Hindlimb muscle (tissue), 1 donor: ENCODE data around the gene METTL5. TPM values are rescaled to one million over a fixed set of nuclear protein-coding genes. Genes with fewer than 3 reads are reported as not detected.
A peak's percentile ranks its signal among the peaks of the same experiment; 100 is the strongest.
"Not testable (repeated sequence)": the region's sequence is repeated elsewhere in the genome, so short reads cannot be mapped to it uniquely, and the experiment has no call there.

ENCODE experiments used
- DNase-seq: peaks from one replicate; pipeline ENCODE4 v3.0.0-alpha.2; 2013
- polyA plus RNA-seq: library from polyadenylated mRNA; unstranded; fragments of 120-200 nt; gene quantifications from one replicate; pipeline ENCODE4 v1.2.1, GENCODE V29; 2013; ENCODE audit not compliant: insufficient read length

METTL5 gene
- polyA plus RNA-seq, 1 donor: 50.8 TPM

DNA sequence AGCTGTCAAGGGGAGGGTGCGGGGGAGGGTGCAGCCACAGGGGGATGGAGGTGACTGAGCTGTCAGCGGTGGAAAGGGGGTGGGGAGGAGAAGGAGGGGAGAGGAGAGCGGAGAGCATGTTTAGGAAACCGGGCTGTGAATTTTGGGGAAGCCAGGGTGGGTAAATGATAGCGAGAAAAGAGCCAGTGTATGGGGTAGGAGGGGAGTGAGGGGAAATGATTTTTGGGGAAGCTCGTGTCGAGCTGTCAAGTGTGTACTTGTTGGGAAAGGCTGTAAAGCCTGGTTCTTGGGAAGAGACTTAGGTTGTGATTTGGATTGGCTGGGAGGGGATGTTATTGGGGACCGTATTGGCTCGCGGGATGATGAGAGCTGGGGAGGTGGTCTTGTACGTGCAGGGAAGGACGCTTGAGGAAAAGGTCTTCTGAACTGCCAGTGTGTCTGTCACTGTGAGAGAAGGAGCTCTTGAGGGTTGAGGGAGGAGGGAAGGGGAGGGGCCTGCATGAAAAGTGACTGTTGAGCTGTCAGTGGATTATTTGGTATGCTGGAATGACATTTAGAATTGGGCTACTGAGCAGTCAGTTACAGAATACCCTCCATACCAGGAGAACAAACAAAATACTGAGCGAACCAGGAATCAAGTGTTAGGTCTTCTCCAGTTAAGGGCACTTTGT lies 3.6 kb upstream of the METTL5 start:
- DNase-seq: peak; percentile 36

DNA sequence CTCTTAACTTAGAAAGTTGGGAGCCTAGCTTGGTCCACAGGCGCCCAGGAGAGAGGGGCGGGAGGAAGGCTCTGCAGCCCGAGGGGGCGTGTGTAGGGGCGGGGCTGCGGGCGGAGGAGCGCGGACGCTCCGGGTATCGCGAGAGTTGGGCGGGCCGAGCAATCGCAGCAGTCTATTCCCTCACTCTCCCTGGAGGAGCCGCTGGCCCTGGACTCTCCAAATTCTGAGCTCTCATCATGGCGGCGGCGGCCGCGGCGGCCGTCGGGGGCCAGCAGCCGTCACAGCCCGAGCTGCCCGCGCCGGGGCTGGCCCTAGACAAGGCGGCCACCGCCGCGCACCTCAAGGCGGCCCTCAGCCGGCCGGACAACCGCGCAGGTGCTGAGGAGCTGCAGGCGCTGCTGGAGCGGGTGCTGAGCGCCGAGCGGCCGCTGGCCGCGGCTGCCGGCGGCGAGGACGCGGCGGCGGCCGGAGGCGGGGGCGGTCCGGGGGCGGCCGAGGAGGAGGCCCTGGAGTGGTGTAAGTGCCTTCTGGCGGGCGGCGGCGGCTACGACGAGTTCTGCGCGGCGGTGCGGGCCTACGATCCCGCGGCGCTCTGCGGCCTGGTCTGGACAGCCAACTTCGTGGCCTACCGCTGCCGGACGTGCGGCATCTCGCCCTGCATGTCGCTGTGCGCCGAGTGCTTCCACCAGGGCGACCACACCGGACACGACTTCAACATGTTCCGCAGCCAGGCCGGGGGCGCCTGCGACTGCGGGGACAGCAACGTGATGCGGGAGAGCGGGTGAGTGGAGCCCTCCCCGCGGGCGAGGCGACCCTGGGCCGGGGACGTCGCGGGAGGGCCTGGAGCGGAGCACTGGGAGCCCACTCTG lies 2.8 kb upstream of the METTL5 start, which contains the start of gene UBR3:
Gene UBR3 (plus strand): TSS at position 183 of the 869 bp plus-strand sequence. CDS start 54 bp downstream, at position 237.
- DNase-seq: peak; percentile 96

DNA sequence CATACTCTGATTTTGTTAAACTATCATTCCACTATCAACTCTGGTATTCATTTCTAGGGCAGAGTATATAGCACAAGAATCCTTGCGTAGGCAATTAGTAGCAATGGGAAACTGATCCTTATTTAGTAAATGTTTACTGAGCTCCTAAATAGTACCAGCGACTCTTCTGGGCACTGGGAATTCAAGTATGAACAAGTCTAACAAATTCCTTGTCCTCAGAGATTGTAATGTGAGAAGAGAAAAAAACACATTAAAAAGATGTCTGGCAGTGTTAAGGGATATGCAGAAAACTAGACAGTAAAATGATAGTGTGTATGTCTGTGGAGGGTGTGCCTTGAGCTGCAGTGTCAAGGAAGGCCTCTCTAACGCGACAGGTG lies 721 bp downstream of the METTL5 start:
- DNase-seq: no peak

DNA sequence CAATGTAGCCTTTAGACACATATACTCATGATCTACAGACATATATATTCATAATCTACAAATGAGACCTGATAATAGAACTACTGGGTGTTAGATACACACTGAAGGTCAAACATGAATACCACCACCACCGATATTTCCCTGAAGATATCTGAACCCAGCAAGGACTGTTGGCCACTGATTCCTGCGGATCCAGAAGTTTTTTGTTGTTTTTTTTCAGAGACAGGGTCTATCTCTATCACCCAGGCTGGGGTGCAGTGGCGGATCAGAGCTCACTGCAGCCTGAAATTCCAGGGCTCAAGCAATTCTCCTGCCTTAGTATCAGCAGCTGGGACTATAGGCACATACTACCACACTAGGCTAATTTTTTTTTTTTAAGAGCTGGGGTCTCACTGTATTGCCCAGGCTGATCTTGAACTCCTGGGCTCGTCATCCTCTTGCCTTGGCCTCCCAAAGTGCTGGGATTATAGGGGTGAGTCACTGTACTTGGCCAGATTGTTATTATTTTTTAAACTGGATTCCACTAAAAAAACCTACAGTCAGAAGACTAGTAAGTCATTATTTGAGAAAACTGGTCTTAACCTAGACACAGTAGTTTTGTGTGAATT lies 1.8 kb downstream of the METTL5 start:
- no peak for DNase-seq

DNA sequence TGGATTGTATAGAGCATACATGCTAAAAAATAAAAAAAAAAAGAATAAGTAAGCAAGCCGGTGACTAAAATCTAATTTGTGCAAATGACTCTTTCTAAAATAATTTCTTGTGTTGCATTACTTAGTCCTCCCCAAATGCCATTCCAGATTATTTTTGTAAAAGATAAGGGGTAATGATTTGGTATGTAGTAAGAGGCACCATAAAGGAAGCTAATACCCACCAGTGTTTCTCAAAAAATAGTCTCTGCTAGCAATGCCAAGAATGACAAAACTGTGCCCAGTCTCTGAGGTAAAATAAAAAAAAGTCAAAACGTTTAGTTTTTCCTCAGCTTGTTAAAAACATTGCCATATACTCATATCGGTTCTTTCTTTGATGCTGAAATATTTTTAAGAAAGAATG lies 2.7 kb downstream of the METTL5 start:
- DNase-seq: no peak

DNA sequence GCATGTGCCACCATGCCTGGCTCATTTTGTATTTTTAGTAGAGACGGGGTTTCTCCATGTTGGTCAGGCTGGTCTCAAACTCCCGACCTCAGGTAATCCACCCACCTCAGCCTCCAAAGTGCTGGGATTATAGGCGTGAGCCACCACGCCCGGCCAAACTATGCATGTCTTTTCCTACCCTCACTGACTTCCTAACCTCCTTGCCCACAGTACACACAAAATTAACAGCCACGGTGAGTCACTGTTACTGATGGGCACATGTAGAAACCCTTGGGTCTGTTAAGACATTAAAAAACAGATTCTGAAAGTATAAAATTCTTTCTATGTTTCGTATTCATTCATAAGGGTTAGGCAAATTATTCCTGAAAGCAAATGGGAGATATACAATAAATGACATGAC lies 4.6 kb downstream of the METTL5 start:
- not testable (repeated sequence) for DNase-seq

DNA sequence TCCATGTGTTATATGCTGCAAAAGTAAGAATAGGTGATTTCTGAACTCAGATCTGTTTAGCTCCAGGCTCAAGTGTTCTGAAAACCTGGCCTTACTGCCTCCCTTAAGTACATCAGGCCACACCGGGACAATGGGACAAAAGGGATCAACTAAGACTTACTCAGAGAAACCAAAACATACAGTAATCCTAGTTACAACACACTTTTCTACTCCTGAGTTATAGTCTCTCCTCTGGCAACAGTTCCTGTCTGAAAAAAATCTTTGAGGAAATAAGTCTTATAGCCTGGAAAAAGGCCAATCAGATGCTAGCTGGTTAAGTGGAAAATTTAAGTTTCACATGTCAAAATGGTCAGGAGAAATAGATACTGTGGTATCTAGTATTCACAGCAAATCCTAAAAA lies 5.6 kb downstream of the METTL5 start:
- DNase-seq: no peak

DNA sequence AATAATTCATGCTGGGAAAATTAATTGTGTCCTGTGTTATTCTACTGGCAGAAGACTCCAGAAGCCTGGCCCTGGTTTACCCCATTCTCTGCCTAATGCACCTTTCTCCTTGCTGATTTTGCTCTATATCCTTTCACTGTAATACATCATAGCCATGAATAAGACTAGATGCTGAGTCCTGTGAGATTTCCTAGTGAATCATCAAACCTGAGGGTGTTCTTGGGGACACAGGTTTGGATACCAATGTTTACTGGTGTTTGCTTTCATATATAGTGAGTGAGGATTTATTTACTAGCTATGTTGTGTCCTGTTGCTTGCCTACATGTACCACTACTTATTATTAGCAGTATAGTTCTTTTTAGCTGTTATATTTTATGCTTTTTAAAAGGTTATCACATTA lies 6.5 kb downstream of the METTL5 start:
- no peak for DNase-seq

DNA sequence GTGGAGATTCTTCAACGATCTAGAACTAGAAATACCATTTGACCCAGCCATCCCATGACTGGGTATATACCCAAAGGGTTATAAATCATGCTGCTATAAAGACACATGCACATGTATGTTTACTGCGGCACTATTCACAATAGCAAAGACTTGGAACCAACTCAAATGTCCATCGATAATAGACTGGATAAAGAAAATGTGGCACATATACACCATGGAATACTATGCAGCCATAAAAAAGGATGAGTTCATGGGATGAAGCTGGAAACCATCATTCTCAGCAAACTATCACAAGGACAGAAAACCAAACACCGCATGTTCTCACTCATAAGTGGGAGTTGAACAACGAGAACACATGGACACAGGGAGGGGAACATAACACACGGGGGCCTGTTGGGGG lies 7.3 kb downstream of the METTL5 start:
- not testable (repeated sequence) for DNase-seq

DNA sequence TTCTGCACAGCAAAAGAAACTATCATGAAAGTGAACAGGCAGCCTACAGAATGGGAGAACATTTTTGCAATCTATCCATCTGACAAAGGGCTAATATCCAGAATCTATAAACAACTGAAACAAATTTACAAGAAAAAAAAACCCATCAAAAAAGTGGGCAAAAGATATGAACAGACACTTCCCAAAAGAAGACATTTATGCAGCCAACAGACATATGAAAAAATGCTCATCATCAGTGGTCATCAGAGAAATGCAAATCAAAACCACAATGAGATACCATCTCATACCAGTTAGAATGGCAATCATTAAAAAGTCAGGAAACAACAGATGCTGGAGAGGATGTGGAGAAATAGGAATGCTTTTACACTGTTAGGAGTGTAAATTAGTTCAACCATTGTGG lies 7.7 kb downstream of the METTL5 start:
- DNase-seq: not testable (repeated sequence)

DNA sequence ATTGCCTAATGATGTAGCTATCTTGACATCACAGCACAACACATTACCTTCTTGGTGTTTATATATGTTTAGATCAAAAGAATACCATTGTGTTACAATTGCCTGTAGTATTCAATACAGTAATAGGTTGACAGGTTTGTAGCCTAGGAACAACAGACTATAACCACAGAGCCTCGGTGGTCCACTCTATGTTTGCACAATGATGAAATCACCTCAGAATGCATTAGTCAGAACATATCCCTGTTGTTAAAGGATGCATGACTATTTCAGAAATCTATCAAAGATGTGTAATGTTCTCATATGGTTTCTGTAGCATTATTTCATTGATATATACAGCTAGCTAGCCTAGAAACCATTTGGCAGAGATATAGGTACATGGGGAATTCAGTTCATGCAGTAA lies 8.9 kb downstream of the METTL5 start:
- DNase-seq: no peak

DNA sequence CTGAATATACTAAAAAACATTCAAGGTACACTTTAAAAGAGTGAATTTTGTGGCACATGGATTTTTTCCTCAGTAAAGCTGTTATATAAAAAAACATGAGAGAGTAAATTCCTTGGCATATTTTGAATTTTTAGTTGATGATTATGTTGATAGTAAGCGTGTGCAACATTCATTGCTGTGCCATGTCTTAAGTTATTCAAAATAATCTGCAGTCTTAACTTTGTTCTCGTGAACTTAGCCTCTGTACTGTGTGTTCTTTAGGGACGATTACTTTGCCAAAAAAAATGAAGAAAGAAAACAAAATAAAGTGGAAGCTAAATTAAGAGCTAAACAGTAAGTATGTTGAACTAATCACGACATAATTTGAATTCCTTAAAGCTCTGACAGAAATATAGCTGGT lies 16.5 kb downstream of the METTL5 start:
- no peak for DNase-seq

DNA sequence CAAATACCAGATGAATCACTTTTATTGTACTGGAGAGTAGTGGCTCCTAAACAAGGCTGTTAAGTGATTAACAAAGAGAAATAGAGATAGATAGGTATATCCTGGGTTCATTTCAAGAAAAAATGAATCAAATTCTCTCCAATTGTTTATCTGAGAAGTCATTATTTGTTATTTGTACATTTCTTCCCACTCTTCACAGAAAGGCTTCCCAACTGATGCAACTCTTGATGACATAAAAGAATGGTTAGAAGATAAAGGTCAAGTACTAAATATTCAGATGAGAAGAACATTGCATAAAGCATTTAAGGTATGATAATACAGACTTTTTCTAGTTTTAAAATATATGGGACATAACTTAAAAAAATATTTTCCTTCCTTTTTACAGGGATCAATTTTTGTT lies 18.1 kb downstream of the METTL5 start:
- DNase-seq: no peak

DNA sequence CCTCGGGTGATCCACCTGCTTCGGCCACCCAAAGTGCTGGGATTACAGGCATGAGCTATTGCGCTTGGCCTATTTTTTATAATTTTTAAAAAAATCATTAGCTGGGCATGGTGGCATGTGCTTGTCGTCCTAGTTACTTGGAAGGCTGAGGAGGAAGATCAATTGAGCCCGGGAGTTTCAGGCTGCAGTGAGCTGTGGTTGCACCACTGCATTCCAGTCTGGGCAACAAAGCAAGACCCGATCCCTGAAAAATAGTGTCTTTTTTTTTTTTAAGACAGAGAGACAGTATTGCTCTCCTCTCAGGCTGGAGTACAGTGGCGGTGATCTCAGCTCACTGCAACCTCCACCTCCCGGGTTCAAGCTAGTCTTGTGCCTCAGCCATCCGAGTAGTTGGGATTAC lies 21.2 kb downstream of the METTL5 start:
- no peak for DNase-seq

DNA sequence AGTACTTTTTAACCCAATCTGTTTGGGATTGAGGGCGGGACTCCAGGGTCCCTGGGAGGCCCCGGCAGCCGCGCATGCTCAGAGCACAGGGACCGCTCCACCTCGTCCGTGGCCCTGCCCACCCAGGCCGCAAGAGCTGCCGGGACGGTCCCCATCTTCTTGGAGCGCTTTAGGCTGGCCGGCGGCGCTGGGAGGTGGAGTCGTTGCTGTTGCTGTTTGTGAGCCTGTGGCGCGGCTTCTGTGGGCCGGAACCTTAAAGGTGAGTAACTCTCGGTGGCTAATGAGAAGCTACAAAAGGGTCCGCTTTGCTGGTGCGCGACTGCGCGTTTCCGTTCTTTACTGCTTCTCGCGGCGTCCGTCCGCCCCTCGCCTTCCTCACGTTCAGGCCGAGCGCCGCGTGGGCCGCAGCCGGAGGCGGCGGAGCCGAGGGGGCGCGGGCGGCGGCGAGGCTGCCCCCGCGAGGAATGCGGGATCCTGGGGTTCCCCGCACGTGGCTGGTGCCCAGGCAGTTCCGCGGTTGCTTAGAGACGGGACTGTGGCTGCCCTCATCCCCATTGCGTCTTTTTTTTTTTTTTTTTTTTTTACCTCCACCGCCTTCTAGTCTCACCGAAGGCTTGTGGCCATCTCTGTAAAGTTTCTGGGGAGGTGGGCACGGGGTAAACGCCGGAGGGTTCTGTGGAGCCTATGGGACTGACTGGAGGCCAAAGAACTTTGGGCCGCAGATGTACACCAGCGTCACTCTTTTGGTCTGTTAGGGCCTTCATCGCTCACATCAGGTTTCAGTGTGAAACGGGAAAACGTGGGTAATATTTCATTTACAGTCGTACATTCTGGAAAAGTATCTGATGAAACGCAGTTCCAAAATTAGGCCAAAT lies 25.8 kb downstream of the METTL5 start, which contains the start of gene SSB:
Gene SSB (plus strand): TSS at position 154 of the 875 bp plus-strand sequence. CDS start 2,090 bp downstream, outside the sequence.
- peak; percentile 93 for DNase-seq

DNA sequence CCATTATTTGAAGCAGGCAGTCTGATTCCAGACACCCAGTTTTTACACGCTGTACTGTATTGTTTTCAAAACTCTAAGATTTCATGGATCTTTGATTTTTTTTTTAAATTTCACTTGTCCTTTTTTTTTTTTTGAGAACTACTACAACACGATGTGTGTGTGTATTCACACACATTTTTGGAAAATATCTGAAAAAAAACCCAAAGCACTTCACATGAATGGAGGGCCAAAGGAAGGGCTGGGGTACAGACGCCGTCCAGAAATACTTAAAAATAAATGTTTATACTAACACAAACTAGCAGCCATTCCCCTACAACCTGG lies 26.3 kb downstream of the METTL5 start:
- no peak for DNase-seq

DNA sequence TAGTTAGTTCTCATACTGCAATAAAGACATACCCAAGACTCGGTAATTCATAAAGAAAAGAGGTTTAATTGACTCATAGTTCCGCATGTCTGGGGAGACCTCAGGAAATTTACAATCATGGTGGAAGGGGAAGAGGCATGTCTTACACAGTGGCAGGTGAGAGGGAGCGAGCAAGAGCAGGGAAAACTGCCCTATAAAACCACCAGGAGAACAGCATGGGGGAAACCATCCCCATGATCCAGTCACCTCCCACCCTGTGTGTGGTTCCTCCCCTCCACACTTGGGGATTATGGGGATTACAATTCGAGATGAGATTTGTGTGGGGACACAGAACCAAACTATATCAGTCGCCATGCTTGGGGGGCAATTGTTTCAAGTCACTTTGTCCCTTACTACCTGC lies 27.1 kb downstream of the METTL5 start:
- DNase-seq: no peak

DNA sequence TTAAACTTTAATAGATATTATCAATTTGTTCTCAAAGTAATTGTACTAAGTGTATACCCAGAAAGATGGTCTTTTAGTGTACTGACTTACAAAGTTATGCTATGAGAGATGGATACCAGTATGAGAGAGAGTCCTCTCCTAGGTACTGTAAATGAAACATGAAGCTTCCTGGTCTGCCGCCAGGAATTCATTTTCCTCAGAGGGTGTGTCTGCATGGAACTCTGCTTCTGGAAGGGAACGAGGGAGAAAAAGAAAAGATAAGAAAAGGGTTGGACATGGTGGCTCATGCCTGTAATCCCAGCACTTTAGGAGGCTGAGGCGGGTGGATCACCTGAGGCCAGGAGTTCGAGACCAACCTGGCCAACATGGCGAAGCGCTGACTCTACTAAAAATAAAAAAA lies 28.3 kb downstream of the METTL5 start:
- DNase-seq: no peak

DNA sequence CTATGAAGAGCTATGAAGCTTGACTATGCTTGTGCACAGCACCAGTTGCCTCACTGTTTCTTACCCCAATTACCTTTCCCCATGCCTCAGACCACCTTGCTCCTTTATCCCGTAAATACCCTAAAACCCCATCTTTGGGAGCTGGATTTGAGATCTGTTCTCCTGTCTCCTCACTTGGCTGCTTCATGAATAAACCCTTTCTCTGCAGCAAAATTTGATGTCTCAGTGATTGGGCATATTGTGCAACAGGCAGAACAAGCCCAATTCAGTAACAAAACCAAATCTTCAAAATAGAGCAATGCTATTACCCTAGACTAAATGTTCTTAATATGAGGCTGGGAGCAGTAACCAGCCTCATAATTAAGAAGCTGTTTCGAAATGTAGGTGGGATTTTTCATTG lies 29.5 kb downstream of the METTL5 start:
- no peak for DNase-seq

DNA sequence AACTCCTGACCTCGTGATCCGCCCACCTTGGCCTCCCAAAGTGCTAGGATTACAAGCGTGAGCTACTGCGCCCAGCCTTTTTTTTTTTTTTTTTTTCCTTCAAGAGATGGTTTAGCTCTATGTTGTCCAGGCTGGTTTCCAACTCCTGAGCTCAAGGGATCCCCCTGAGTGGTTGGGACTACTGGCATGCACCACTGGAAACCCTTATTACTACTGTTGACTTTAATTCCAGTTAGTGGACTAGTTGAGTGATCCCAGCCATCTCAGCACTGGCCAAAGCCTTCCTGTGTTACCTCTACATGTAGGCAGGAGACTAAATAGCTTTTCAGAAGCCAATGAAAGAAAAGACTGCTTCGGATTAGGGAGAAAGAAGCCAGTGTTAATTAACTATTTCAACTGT lies 34.1 kb downstream of the METTL5 start:
- DNase-seq: no peak

DNA sequence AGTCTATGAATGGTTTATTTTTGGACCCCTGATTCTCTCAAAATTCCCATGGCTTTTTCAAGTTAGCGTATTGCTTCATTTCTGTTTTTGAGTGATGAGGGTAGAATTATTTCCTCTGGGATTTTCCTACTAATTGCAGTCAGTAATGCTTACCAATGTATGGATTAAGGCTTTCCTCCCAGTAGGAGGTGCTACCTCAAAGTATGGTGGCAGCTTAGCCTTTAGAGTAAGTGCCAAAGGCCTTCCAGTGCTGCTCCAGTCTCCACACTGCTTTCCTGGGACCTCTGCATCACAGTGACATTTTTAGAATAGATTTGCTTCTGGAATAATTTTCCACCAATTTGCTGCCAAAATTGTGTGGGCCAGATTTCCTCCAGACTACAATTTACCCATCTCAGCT lies 42.2 kb downstream of the METTL5 start:
- no peak for DNase-seq

DNA sequence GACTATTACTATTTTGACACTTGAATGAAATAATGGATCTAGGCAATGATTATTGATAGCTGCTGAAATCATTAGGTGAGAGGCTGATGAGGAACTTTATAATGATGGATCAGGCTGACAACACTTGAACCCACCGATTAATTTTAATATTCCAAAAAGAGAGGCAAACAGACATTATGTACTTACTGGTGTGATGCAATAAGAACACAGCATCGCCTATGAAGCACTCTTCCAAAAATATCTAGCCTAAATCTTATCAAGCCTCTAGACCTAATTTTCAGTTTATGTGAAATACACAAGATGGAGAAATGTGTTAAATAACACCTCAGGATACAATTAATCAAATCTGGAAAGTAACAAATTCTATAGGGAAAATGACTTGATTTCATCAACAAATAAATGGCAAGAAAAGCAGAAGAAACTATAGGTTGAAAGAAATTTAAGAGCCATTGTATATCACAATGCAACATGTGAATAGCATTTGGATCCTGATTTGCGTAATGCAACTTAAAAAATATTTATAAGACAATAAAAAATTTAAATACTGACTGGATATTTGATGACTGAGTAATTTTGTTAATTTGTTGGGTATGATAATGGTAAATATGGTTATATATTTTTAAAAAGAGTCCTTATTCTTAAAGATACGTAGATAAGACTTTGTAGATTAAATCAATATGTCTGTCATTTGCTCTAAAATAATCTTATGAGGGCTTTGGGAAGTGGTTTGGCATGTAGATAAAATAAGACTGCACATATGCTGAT lies 43.3 kb downstream of the METTL5 start:
- no peak for DNase-seq
